CD4-positive, alpha-beta T cell treated with Interleukin-6 for 4 hours (primary cell): Measurements from ENCODE around the gene MOK.

Experiments used
- DNase-seq: peaks from one replicate; pipeline ENCODE4 v3.0.0-alpha.2; 2020; ENCODE audit warnings: mixed read lengths

MOK gene

GRCh38 chr14:102197317-102197853 is 107.6 kb downstream of the MOK start:
- no peak for DNase-seq

- DNase-seq: no peak
Observed at GRCh38 chr14:102196902-102197230, 108.1 kb downstream of the MOK start.

- no peak for DNase-seq
Observed at GRCh38 chr14:102196039-102196901, 108.7 kb downstream of the MOK start.

- DNase-seq: no peak
Observed at GRCh38 chr14:102195446-102195845, 109.5 kb downstream of the MOK start.

- DNase-seq: no peak
Observed at GRCh38 chr14:102194856-102195255, 110.1 kb downstream of the MOK start.

- DNase-seq: no peak
Observed at GRCh38 chr14:102192840-102193502, 112.0 kb downstream of the MOK start.

GRCh38 chr14:102189874-102190273 is 115.1 kb downstream of the MOK start:
- DNase-seq: no peak

GRCh38 chr14:102188187-102188586 is 116.8 kb downstream of the MOK start:
- DNase-seq: no peak

- no peak for DNase-seq
Observed at GRCh38 chr14:102187568-102188001, 117.4 kb downstream of the MOK start.

- no peak for DNase-seq
Observed at GRCh38 chr14:102187044-102187443, 117.9 kb downstream of the MOK start.

- no peak for DNase-seq
Observed at GRCh38 chr14:102185360-102185759, 119.6 kb downstream of the MOK start.

- no peak for DNase-seq
Observed at GRCh38 chr14:102184316-102185035, 120.5 kb downstream of the MOK start.

- DNase-seq: no peak
Observed at GRCh38 chr14:102183886-102184285, 121.1 kb downstream of the MOK start.

- DNase-seq: no peak
Observed at GRCh38 chr14:102182936-102183619, 121.9 kb downstream of the MOK start.

GRCh38 chr14:102182190-102182589 is 122.8 kb downstream of the MOK start:
- DNase-seq: no peak

GRCh38 chr14:102181187-102181586 is 123.8 kb downstream of the MOK start:
- no peak for DNase-seq

- no peak for DNase-seq
Observed at GRCh38 chr14:102180248-102180998, 124.5 kb downstream of the MOK start.
